ENCODE measurements around the gene ZCCHC4.

Gene ZCCHC4

DNA sequence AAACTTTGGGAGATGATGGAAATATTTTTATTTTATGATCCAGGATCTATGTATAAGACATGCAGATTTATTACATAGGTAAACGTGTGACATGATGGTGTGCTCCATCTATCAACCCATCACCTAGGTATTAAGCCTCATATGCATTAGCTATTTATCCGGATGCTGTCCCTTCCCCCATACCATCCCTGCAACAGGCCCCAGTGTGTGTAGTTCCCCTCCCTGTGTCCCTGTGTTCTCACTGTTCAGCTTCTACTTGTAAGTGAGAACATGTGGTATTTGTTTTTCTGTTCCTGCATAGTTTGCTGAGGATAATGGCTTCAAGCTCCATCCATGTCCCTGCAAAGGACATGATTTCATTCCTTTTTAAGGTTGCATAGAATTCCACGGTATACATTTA is 28.1 kb upstream of the ZCCHC4 start:
- TF ChIP-seq RAD21 (IDR thresholded peaks at IDR 0.05; ENCODE audit: low read depth) (no peak), USF1 (IDR thresholded peaks at IDR 0.05) (no peak), EP300 (IDR thresholded peaks at IDR 0.05; ENCODE audit: borderline replicate concordance) (no peak), TAF1 (IDR thresholded peaks at IDR 0.05; ENCODE audit: low read depth) (no peak), EGR1 (IDR thresholded peaks at IDR 0.05) (no peak), FOXM1 (IDR thresholded peaks at IDR 0.05; ENCODE audit: borderline replicate concordance, low read depth) (no peak), NFIC (IDR thresholded peaks at IDR 0.05) (no peak), MAX (IDR thresholded peaks at IDR 0.05) (no peak), TEAD4 (IDR thresholded peaks at IDR 0.05) (no peak), TCF12 (IDR thresholded peaks at IDR 0.05; ENCODE audit: low read depth) (no peak), CEBPB (IDR thresholded peaks at IDR 0.05) (no peak)
- TF ChIP-seq, protein P1, sequence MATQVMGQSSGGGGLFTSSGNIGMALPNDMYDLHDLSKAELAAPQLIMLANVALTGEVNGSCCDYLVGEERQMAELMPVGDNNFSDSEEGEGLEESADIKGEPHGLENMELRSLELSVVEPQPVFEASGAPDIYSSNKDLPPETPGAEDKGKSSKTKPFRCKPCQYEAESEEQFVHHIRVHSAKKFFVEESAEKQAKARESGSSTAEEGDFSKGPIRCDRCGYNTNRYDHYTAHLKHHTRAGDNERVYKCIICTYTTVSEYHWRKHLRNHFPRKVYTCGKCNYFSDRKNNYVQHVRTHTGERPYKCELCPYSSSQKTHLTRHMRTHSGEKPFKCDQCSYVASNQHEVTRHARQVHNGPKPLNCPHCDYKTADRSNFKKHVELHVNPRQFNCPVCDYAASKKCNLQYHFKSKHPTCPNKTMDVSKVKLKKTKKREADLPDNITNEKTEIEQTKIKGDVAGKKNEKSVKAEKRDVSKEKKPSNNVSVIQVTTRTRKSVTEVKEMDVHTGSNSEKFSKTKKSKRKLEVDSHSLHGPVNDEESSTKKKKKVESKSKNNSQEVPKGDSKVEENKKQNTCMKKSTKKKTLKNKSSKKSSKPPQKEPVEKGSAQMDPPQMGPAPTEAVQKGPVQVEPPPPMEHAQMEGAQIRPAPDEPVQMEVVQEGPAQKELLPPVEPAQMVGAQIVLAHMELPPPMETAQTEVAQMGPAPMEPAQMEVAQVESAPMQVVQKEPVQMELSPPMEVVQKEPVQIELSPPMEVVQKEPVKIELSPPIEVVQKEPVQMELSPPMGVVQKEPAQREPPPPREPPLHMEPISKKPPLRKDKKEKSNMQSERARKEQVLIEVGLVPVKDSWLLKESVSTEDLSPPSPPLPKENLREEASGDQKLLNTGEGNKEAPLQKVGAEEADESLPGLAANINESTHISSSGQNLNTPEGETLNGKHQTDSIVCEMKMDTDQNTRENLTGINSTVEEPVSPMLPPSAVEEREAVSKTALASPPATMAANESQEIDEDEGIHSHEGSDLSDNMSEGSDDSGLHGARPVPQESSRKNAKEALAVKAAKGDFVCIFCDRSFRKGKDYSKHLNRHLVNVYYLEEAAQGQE (IDR thresholded peaks at IDR 0.05; ENCODE audit: low read depth): no peak

DNA sequence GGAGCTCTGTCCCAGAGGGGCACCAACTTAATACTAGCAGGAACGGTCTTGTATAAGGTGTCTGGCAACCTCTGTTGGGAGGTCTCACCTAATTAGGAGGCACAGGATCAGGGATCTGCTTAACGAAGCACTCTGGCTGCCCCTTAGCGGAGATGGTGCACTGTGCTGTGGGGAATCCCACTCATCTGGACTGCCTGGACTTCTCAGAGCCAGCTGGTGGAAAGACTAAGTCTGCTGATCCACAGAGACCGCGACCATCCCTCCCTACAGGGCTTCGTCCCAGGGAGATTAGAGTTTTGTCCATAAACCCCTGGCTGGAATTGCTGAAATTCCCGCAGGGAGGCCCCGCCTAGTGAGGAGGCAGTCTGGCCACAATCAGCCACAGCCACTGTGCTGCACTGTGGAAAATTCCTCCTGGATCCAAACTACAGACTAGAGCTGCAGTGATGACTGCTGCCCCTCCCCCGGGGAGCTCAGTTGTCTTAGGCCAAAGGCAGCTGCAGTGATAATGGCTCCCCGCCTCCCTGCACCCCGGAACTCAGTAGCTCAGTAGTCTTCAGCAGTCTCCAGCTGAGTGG is 22.0 kb upstream of the ZCCHC4 start:
- no peak for TF ChIP-seq MAX (IDR thresholded peaks at IDR 0.05)
- TF ChIP-seq, protein P1 (IDR thresholded peaks at IDR 0.05; ENCODE audit: low read depth): no peak
- no peak for TF ChIP-seq EGR1 (IDR thresholded peaks at IDR 0.05)
- TF ChIP-seq TEAD4 (IDR thresholded peaks at IDR 0.05): no peak
- no peak for TF ChIP-seq RAD21 (IDR thresholded peaks at IDR 0.05; ENCODE audit: low read depth)
- no peak for TF ChIP-seq YY1 (IDR thresholded peaks at IDR 0.05; ENCODE audit: low read depth)
- no peak for TF ChIP-seq ZBTB7A (IDR thresholded peaks at IDR 0.05; ENCODE audit: low read depth)
- TF ChIP-seq FOXM1 (IDR thresholded peaks at IDR 0.05; ENCODE audit: borderline replicate concordance, low read depth): no peak
- no peak for TF ChIP-seq CREB1 (IDR thresholded peaks at IDR 0.05; ENCODE audit: low read depth)
- no peak for TF ChIP-seq EP300 (IDR thresholded peaks at IDR 0.05; ENCODE audit: borderline replicate concordance)
- no peak for TF ChIP-seq NFIC (IDR thresholded peaks at IDR 0.05)
- no peak for TF ChIP-seq USF1 (IDR thresholded peaks at IDR 0.05)
- TF ChIP-seq TCF12 (IDR thresholded peaks at IDR 0.05; ENCODE audit: low read depth): no peak
- TF ChIP-seq TAF1 (IDR thresholded peaks at IDR 0.05; ENCODE audit: low read depth): no peak
- no peak for TF ChIP-seq CEBPB (IDR thresholded peaks at IDR 0.05)

GRCh38 chr4:25291158-25291733 is 21.3 kb upstream of the ZCCHC4 start:
- TF ChIP-seq ZBTB7A (IDR thresholded peaks at IDR 0.05; ENCODE audit: low read depth) (no peak), MAX (IDR thresholded peaks at IDR 0.05) (no peak), CEBPB (IDR thresholded peaks at IDR 0.05) (peak; percentile 36; the same call in 1 of the 2 replicates)

DNA sequence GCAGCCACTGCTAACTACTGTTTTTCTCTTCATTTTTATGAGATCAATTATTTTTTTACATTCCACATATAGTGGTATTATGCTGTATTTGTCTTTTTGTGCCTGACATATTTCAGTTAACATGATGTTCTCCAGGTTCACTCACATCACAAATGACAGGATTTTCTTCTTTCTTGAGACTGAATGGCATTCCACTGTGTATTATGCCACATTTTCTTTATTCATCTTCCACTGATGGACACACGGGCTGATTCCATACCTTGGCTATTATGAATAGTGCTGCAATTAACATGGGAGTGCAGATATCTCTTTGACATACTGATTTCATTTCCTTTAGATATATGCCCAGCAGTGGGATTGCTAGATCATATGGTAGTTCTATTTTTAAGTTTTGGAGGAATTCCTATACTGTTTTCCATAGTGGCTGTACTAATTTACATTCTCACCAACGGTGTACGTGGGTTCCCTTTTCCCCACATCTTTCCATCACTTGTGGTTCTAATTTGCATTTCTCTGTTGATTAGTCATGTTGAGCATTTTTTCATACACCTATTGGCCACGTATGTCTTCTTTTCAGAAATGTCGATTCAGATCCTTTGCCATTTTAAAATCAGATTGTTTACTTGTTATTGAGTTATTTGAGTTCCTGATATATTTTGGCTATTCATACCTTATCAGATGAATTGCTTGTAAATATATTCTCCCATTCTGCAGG is 14.9 kb upstream of the ZCCHC4 start:
- TF ChIP-seq RAD21 (IDR thresholded peaks at IDR 0.05; ENCODE audit: low read depth): no peak
- TF ChIP-seq YY1 (IDR thresholded peaks at IDR 0.05; ENCODE audit: low read depth): no peak
- TF ChIP-seq, protein P1 (IDR thresholded peaks at IDR 0.05; ENCODE audit: low read depth): no peak
- TF ChIP-seq CEBPB (IDR thresholded peaks at IDR 0.05): no peak
- TF ChIP-seq CREB1 (IDR thresholded peaks at IDR 0.05; ENCODE audit: low read depth): no peak
- no peak for TF ChIP-seq FOXM1 (IDR thresholded peaks at IDR 0.05; ENCODE audit: borderline replicate concordance, low read depth)
- TF ChIP-seq TAF1 (IDR thresholded peaks at IDR 0.05; ENCODE audit: low read depth): no peak
- TF ChIP-seq EGR1 (IDR thresholded peaks at IDR 0.05): no peak
- TF ChIP-seq USF1 (IDR thresholded peaks at IDR 0.05): no peak
- no peak for TF ChIP-seq EP300 (IDR thresholded peaks at IDR 0.05; ENCODE audit: borderline replicate concordance)
- TF ChIP-seq MAX (IDR thresholded peaks at IDR 0.05): no peak
- no peak for TF ChIP-seq TEAD4 (IDR thresholded peaks at IDR 0.05)
- no peak for TF ChIP-seq TCF12 (IDR thresholded peaks at IDR 0.05; ENCODE audit: low read depth)
- TF ChIP-seq ZBTB7A (IDR thresholded peaks at IDR 0.05; ENCODE audit: low read depth): no peak
- no peak for TF ChIP-seq NFIC (IDR thresholded peaks at IDR 0.05)
